ENCODE data around the gene FAAP100.

FAAP100 gene

DNA sequence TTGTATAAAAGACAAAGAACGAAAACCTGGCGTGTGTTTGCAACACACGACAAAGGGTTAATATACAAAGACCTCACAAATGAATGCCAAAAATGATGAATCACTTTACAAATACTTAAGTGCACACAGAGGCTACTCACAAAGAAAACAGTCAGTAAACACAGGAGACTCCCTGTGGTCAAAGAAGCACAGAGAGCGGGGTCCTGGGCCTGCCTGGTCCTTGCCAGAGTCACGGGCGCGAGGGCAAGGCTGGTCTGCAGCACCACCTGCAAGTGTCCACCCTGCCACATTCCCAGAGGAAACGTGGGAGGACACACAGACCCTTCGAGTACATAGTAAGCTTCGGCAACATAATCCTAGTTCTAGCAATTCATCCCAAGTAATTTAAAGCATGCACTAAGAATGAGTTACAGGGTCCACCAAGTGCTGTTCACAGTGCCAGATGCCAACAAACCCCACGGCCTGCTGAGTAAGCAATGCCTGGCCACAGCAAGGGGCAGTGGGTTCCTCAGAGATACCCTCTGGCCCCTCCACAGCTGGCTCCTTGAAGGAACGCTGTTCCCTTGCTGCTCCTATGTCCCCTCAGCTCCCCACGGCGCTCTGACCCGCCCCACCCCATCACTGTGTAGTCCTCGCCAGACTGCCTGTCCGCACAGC lies 24.6 kb upstream of the FAAP100 start:
- no peak for DNase-seq (ENCODE audit: low read depth)

DNA sequence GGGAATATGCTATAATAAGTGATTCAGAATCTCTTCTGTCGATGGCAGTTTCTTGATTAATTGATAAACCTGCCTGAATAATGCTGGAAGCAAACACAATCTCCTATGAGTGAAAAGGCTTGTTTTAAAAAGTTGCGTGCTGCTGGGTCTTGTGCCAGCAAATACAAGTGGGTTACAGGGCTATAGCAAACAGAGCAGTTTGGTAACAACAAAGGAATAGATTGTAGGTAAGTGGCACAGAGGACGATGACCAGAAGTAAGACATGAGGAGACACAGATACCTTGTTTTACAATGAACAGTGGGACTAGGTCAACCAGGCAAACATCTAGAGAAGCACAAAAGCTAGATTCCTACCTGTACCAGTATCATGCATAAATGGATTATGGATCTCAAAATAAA lies 23.7 kb upstream of the FAAP100 start:
- DNase-seq (ENCODE audit: low read depth), result no peak

DNA sequence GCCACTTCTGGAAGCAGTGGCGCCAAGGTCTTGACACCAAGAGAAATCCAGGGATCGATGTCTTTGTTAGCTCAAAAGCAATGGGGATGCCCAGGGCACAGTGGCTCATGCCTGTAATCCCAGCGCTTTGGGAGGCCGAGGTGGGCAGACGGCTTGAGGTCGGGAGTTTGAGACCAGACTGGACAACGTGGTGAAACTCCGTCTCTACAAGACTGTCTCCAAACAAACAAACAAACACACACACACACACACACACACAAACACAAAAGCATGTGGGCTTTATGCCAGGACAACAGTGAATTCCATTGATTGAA lies 22.4 kb upstream of the FAAP100 start:
- DNase-seq (ENCODE audit: low read depth), result no peak

DNA sequence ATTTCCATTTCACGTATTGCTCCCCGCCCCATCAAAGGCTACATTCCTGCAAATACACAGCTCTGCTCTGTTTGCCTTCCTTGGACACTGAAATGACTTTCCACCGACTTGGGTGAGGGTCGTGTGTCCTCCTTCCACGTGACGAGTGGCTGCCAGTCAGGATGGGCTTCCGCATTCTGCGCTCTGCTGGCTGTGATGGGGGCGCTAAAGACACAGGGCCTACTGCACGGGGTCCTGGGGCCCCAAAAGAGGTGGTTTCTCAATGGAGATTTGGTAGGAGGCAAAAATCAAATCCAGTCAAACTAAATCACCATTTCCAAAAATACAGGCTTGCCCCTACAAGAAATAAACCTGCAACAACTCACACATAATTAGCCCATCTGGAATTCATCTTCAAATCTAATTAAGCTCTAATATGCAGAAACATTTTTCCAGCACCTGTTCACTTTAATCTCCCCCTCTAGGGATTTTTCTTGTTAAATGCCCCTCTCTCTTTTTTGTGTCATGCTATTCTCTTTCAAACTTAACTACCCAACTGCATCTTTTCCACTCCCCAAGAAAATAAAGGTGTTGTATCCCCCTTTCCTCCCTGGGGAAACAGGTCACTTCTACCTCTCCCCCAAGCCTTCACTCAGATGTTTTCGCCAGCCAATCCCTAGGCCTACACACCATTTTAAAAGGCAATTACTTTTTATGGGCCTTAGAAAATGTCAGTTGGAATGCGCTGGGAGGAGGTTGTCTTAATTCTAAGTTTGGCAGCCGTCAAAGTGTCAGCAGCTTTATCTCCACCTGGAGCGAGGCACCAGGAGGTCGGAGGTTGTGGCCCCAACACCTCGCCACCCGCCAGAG lies 21.9 kb upstream of the FAAP100 start:
- DNase-seq (ENCODE audit: low read depth), result no peak

DNA sequence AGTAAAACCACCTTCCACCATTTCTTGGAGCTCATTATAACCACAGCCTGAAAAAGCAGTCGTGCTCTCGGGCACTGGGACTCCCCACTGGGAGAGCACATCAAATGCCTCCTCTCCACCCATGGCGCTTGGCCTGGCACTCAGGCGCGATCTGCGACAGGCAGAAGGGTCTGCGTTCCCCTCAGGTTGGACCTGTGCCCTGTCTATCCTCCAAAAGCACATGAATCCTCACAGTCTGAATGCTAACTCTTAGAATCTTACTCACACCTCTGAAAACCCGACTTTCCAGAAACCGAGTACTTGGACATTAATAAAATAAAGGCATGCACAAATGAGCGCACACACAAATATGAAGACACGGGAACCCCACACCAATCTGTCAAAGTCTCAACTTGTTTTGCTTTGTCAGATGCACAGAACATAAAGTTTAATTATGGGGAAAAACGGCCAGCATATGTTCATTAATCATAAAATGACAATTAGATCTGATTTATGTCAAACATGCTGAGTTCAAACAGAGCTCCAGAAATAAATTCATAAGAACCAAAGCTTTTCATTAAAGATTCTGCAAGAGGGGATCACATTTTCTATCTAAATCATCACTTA lies 20.5 kb upstream of the FAAP100 start:
- DNase-seq (ENCODE audit: low read depth), result no peak

DNA sequence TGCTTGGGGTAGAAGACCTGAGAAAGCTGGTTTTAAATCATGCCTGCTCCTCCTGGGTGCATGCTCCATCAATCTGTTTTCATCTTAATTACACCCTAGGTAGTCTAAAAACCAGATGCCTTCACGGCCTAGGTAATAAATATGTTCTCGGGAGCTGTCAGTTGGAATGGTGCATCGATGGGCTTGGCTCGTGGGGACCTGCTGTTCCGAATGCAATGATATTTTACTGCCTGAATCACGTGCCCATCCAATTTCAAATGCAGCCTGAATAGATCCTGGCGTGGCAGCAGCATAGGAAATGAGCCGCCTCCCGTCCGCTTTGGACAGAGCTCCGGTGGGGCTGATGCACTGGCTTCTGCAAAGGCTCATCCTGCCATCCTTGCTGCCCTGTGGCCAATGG lies 18.8 kb upstream of the FAAP100 start:
- no peak for DNase-seq (ENCODE audit: low read depth)

- DNase-seq (ENCODE audit: low read depth), result no peak
These were observed 17.9 kb upstream of the FAAP100 start for GRCh38 chr17:81569986-81570514.

DNA sequence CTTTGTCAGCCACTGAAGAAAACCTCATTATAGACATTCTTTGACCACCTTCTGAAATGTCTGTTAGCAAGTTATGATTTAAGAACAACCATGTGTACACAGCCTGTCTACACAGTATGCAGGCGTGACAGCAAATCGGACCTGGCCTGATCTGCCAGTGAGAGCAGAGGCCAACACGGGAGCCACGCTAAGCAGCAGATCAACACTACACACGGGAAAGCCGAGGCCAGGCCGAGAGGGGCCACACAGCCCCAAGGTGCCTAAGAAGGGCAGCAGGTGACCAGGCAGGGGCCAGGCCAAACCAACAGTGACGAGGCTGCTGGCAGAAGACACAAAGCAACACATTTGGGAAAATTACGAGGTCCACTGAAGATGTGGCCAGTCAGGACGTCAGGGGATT lies 16.3 kb upstream of the FAAP100 start:
- no peak for DNase-seq (ENCODE audit: low read depth)

DNA sequence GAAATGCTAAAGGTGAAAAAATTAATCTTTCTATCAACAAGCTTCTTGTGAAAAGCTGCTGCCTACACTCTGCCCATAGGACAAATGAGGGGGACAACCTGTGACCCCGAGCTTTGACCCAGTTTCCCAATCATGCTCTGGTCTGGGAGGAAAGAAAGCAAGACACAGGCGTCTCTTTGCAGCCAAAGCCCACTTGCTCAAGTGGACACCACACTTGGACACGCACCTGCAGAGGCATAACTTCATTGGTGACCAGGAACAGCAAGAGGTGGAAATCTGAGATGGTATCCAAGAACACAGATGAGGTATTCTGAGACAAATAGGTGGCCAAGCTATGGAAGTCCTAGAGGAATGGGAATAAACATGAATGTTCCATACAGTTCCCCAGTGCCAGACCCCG lies 15.0 kb upstream of the FAAP100 start:
- DNase-seq (ENCODE audit: low read depth), result no peak

DNA sequence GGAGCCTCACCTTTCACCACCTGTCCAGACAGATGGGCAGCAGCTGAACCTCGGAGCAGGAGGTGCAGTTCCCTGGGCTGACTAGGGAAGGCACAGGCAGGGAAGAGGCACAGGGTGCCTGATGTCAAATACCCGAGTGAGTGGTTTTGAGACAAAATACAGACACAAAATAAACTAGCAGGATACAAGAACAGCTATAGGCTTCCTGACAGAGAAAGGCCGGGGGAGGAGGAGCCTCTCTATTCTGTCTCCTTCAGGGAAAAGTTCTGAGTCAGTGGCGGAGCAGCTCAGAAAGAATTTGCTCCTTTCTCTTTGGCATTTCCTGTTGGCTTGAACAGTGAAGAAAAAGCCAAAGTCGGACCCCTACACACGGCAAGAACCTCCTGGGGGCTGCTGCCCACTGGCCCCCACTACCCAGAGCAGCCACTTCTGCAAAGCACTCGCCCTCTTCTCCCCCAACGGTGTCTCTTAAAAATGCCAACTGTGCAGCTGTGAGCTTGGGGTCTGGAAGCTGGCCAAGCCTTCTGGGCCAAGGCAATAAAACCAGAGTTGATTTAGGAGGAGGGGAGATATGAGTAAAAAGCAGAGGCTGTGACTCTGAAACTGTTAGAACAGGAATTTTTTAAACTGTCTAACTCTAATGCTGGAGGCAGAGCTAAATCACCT lies 14.4 kb upstream of the FAAP100 start:
- DNase-seq (ENCODE audit: low read depth), result no peak

DNA sequence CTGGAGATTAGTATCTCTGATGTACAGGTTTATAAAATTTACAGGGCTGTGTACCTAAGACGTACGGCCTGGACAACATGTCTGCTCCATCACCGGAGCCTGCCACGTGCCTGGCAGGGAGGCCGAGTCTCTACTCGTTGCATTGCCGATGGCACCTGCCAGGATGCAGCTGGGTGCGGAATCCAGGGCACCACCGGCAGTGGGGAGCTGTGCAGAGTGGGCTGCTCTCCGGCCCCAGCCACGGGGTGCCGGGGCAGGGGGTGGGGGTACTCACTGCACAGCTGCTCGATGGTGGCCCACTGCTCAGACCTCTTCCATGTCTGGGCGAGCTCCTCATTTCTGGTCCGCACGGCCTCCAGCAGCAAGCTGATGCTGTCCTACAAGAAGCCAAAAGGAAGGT lies 13.1 kb upstream of the FAAP100 start:
- no peak for DNase-seq (ENCODE audit: low read depth)

GRCh38 chr17:81564778-81565177 lies 12.6 kb upstream of the FAAP100 start:
- no peak for DNase-seq (ENCODE audit: low read depth)

- no peak for DNase-seq (ENCODE audit: low read depth)
These were observed 11.9 kb upstream of the FAAP100 start for GRCh38 chr17:81563861-81564586.

DNA sequence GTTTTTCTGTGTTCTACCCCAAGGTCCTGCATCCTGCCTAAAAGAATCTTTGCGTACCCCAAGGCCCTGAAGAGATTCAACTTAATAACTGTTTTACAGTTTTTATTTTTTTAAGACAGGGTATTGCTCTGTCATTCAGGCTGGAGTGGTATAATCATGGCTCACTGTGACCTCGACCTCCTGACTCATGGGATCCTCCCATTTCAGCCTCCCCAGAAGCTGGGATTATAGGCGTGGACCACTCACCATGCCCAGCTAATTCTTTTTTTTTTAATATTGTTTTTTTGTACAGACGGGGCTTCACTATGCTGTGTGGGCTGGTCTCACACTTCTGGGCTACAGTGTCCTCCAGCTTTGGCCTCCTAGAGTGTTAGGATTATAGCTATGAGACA lies 9.3 kb upstream of the FAAP100 start:
- no peak for DNase-seq (ENCODE audit: low read depth)

GRCh38 chr17:81558941-81559806 lies 7.0 kb upstream of the FAAP100 start:
- no peak for DNase-seq (ENCODE audit: low read depth)

DNA sequence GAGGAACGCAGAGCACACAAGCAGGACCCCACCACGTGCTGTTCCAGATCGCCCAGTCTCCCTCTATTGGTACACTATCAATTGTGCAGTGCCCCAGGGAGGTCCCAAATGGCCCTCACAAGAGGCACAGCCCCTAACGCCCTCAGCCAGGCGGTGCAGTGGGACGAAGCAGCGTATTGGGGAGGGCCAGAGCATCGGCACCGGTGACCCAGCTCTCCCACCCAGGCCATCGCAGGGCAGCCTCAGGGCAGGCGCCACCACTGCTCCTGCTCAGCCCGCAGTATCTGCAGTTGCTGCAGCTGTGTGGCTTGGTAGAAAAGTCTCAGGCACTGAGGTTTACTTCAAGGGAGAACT lies 5.9 kb upstream of the FAAP100 start:
- DNase-seq (ENCODE audit: low read depth), result no peak

- DNase-seq (ENCODE audit: low read depth), result no peak
These were observed 5.3 kb upstream of the FAAP100 start for GRCh38 chr17:81557276-81558114.

GRCh38 chr17:81556863-81557262 lies 4.7 kb upstream of the FAAP100 start:
- no peak for DNase-seq (ENCODE audit: low read depth)

- no peak for DNase-seq (ENCODE audit: low read depth)
These were observed 4.1 kb upstream of the FAAP100 start for GRCh38 chr17:81556175-81556691.

- no peak for DNase-seq (ENCODE audit: low read depth)
These were observed 1.5 kb upstream of the FAAP100 start for GRCh38 chr17:81553616-81554181.

Data from stimulated activated CD8-positive, alpha-beta memory T cell treated with anti-CD3 and anti-CD28 coated beads, Interleukin-4, amount 100 ng/mL, for 24 hours (primary cell).